Measurements from ENCODE around the gene MTA1.

DNA sequence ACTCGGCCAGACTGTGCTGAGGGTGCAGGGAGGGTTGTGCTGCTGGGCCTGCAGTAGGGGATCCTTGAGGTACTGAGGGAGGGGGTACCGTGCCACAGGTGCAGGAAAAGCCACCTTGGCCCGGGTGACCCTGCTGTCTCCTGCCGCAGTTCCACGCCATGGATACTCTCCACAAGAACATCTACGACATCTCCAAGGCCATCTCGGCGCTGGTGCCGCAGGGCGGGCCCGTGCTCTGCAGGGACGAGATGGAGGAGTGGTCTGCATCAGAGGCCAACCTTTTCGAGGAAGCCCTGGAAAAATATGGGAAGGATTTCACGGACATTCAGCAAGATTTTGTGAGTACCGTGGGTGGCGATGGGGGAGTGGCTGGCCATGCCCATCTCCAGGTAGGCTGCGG lies 41.0 kb downstream of the MTA1 start:
- TF ChIP-seq, protein P1, sequence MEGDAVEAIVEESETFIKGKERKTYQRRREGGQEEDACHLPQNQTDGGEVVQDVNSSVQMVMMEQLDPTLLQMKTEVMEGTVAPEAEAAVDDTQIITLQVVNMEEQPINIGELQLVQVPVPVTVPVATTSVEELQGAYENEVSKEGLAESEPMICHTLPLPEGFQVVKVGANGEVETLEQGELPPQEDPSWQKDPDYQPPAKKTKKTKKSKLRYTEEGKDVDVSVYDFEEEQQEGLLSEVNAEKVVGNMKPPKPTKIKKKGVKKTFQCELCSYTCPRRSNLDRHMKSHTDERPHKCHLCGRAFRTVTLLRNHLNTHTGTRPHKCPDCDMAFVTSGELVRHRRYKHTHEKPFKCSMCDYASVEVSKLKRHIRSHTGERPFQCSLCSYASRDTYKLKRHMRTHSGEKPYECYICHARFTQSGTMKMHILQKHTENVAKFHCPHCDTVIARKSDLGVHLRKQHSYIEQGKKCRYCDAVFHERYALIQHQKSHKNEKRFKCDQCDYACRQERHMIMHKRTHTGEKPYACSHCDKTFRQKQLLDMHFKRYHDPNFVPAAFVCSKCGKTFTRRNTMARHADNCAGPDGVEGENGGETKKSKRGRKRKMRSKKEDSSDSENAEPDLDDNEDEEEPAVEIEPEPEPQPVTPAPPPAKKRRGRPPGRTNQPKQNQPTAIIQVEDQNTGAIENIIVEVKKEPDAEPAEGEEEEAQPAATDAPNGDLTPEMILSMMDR (IDR thresholded peaks at IDR 0.05; ENCODE audit: low read depth, low read length), result no peak
- no peak for TF ChIP-seq POLR2A (IDR thresholded peaks at IDR 0.05; ENCODE audit: extremely low read depth, insufficient read length)
- TF ChIP-seq, protein P2, sequence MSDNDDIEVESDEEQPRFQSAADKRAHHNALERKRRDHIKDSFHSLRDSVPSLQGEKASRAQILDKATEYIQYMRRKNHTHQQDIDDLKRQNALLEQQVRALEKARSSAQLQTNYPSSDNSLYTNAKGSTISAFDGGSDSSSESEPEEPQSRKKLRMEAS (IDR thresholded peaks at IDR 0.05; ENCODE audit: low read depth, low read length), result no peak

All from NB4 (cell line).